AG04449 (cell line): Measurements from ENCODE around the gene GSPT1.
"Not testable (repeated sequence)": the region's sequence is repeated elsewhere in the genome, so short reads cannot be mapped to it uniquely, and the experiment has no call there.

Source experiments
- CTCF ChIA-PET: fragments of 350-600 bp; formaldehyde crosslinking; extraction: SDS; loops from one replicate; lab custom pipeline; 2021; ENCODE audit warnings: antibody characterized with exemption; lab: Yijun Ruan, JAX
- POLR2A ChIA-PET: fragments of 400-600, 350-600 bp; formaldehyde crosslinking; extraction: SDS; loops from one replicate; lab custom pipeline; 2020; ENCODE audit warnings: antibody characterized with exemption, inconsistent platforms; lab: Yijun Ruan, JAX
- DNase-seq: peaks from one replicate; pipeline ENCODE4 v3.0.0-alpha.2; 2010; ENCODE audit warnings: low read depth, low spot score
- H3K4me3 ChIP-seq: 2 replicates; pipeline ENCODE4 v1.5.1; 2011; ENCODE audit warnings: low read depth, mild to moderate bottlenecking, control low read depth, low read length
- CTCF ChIP-seq: IDR thresholded peaks from one replicate; pipeline ENCODE4 v1.5.1; 2011; ENCODE audit warnings: mild to moderate bottlenecking, moderate library complexity, low read length, control low read depth, inconsistent platforms; ENCODE audit not compliant: insufficient read depth; ENCODE audit errors: missing control alignments

Gene GSPT1

GRCh38 chr16:11833951-11834695, 81.6 kb downstream of the GSPT1 start:
- no peak overlapping the region for H3K4me3 ChIP-seq
- TF ChIP-seq CTCF = no peak
- ChIA-PET CTCF (interaction anchor here (0.6 to 3.2 kb wide), 4 partner anchors 8 to 234 kb away, joined by 3 to 14 read pairs (median 6); partner anchors contain the start of gene ZC3H7A), POLR2A (interaction anchor here (0.6 to 0.7 kb wide), 2 partner anchors 58 to 895 kb away, joined by 3 read pairs; no protein-coding TSS in a partner anchor)
- no peak for DNase-seq

GRCh38 chr16:11828696-11829095, 87.1 kb downstream of the GSPT1 start:
- H3K4me3 ChIP-seq = no peak overlapping the region
- DNase-seq = no peak
- POLR2A ChIA-PET = no interaction called here
- CTCF ChIA-PET = interaction anchor here (0.8 to 1.1 kb wide), 3 partner anchors 8 to 16 kb away, joined by 3 to 5 read pairs (median 4); no protein-coding TSS in a partner anchor
- TF ChIP-seq CTCF = no peak

GRCh38 chr16:11825520-11826165, 90.1 kb downstream of the GSPT1 start:
- H3K4me3 ChIP-seq, POLR2A ChIA-PET, DNase-seq: not testable (repeated sequence)
- CTCF ChIA-PET = interaction anchor here (1.1 to 1.4 kb wide), 3 partner anchors 9 to 110 kb away, joined by 3 to 4 read pairs (median 3); no protein-coding TSS in a partner anchor

- ChIA-PET POLR2A (no interaction called here), CTCF (no interaction called here)
- TF ChIP-seq CTCF = no peak
- DNase-seq = no peak
- no peak overlapping the region for H3K4me3 ChIP-seq
Observed at GRCh38 chr16:11824362-11824761, 91.4 kb downstream of the GSPT1 start.

GRCh38 chr16:11823645-11824044, 92.1 kb downstream of the GSPT1 start:
- CTCF ChIA-PET = interaction anchor here (0.6 kb wide), 1 partner anchor 11 kb away, joined by 3 read pairs; no protein-coding TSS in a partner anchor
- POLR2A ChIA-PET, DNase-seq, H3K4me3 ChIP-seq: not testable (repeated sequence)

- POLR2A ChIA-PET = no interaction called here
- no peak for TF ChIP-seq CTCF
- H3K4me3 ChIP-seq = no peak overlapping the region
- CTCF ChIA-PET = no interaction called here
- DNase-seq = no peak
Observed at GRCh38 chr16:11819798-11820197, 96.0 kb downstream of the GSPT1 start.

- H3K4me3 ChIP-seq, POLR2A ChIA-PET, DNase-seq, CTCF ChIA-PET: not testable (repeated sequence)
Observed at GRCh38 chr16:11818970-11819369, 96.8 kb downstream of the GSPT1 start.
